ENCODE data around the gene HK1. TPM values are rescaled to one million over a fixed set of nuclear protein-coding genes. Genes with fewer than 3 reads are reported as not detected.

The HK1 gene
- total RNA-seq, 3 donors from 2014 or later, result 51.2 to 63.4 (median 57.4) TPM

DNA sequence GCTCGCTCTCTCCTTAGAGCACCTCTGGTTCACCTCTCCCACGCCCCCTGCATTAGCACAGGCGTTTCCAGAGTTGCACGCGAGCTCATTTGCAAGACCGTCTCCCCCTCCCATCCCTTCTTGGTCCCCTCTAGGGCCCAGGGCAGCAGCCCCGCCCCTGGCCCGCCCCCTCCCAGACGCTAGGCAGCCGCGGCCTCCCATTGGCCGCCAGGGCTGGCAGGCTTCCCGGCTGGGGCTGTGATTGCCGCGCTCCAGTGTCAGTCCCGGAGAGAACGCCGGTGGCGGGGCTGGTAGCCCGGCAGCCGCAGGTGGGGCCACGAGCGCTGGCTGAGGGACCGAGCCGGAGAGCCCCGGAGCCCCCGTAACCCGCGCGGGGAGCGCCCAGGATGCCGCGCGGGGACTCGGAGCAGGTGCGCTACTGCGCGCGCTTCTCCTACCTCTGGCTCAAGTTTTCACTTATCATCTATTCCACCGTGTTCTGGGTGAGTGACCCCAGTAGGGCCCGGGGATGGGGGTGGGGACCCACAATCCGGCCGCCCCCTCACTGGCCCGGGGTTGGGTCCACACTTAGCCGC lies 173.0 kb downstream of the HK1 start, which contains the start of gene TSPAN15:
Gene TSPAN15, plus strand, starts transcription at position 257 of the 575 bp plus-strand sequence. Its CDS starts 130 bp downstream, at position 387.
- Histone ChIP-seq H3K4me3 (peak within 1 kb of the TSS; percentile 54 to 73 (median 60)), H3K9me3 (no peaks in the 10 kb centered on the region), H3K4me1 (peaks cover 0 to 6% of the 10 kb centered on the region in 2 donors), H3K36me3 (no peaks in the 10 kb centered on the region), H3K27me3 (no peaks in the 10 kb centered on the region), H3K27ac (peak within 1 kb of the TSS; percentile 79 to 82)
- TF ChIP-seq POLR2AphosphoS5 (IDR thresholded peaks at IDR 0.05) (no peak), POLR2A (IDR thresholded peaks at IDR 0.05) (no peak)
- TF ChIP-seq, protein P1, sequence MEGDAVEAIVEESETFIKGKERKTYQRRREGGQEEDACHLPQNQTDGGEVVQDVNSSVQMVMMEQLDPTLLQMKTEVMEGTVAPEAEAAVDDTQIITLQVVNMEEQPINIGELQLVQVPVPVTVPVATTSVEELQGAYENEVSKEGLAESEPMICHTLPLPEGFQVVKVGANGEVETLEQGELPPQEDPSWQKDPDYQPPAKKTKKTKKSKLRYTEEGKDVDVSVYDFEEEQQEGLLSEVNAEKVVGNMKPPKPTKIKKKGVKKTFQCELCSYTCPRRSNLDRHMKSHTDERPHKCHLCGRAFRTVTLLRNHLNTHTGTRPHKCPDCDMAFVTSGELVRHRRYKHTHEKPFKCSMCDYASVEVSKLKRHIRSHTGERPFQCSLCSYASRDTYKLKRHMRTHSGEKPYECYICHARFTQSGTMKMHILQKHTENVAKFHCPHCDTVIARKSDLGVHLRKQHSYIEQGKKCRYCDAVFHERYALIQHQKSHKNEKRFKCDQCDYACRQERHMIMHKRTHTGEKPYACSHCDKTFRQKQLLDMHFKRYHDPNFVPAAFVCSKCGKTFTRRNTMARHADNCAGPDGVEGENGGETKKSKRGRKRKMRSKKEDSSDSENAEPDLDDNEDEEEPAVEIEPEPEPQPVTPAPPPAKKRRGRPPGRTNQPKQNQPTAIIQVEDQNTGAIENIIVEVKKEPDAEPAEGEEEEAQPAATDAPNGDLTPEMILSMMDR (IDR thresholded peaks at IDR 0.05), result no peak
- DNase-seq (ENCODE audit: low spot score in 2 of 2), result peak; percentile 76 to 88
- intact Hi-C loops (cut with DNase I; ENCODE audit: low total_unique reads), result no loop called here

Other genes with a start within 250 kb of the HK1 start
- gene SRGN, start 190.4 kb upstream of the HK1 start, total RNA-seq, result 100 to 1,000 TPM in 2 of 3 donors, 10 to 100 TPM in 1; 97.2 to 208 (median 114) TPM
- 10 to 100 TPM; 32.1 to 56.0 (median 40.8) TPM for gene VPS26A, start 154.3 kb upstream of the HK1 start, total RNA-seq
- 10 to 100 TPM; 24.3 to 40.1 (median 28.5) TPM for gene SUPV3L1, start 98.3 kb upstream of the HK1 start, total RNA-seq
- gene HKDC1, start 58.2 kb upstream of the HK1 start, total RNA-seq, result 1 to 10 TPM in 1 of 3 donors, under 1 TPM in 1, not detected in 1; 0.15 to 2.0 TPM
- 1 to 10 TPM in 1 of 3 donors, under 1 TPM in 2; 0.66 to 3.2 (median 0.73) TPM for gene TACR2, start 138.4 kb downstream of the HK1 start, total RNA-seq
- gene TSPAN15, start 173.0 kb downstream of the HK1 start, total RNA-seq, result 10 to 100 TPM; 53.3 to 89.5 (median 65.0) TPM

Measured in breast epithelium (tissue), 4 donors.